Measurements from ENCODE around the gene ABCA7. TPM values are rescaled to one million over a fixed set of nuclear protein-coding genes. Genes with fewer than 3 reads are reported as not detected.

Gene ABCA7
- total and polyA plus RNA-seq, 2 donors, result 23.4 to 315 TPM

- Histone ChIP-seq H3K27ac (ENCODE audit: low read depth in 1 of 2, low read length in 1 of 2) (no peak overlapping the region), H3K36me3 (ENCODE audit: control insufficient read depth in 2 of 2, insufficient read depth in 2 of 2, low read length in 1 of 2) (peaks cover 25 to 35% of the 10 kb centered on the region in 2 donors), H3K9me3 (ENCODE audit: control insufficient read depth in 2 of 2, insufficient read depth in 1 of 2, low read length in 1 of 2) (peaks cover 0 to 15% of the 10 kb centered on the region in 2 donors), H3K4me1 (ENCODE audit: control insufficient read depth in 2 of 2, insufficient read depth in 2 of 2, low read length in 2 of 2) (peaks cover 4 to 9% of the 10 kb centered on the region in 2 donors), H3K27me3 (ENCODE audit: control insufficient read depth in 2 of 2, insufficient read depth in 1 of 2, low read length in 1 of 2) (peaks cover 23 to 42% of the 10 kb centered on the region in 2 donors), H3K4me3 (ENCODE audit: low read length in 2 of 2) (no peak overlapping the region)
- WGBS, result 96% methylated on average over 43 of the region's 43 CpGs
- no peak for DNase-seq (ENCODE audit: low read depth in 6 of 9, low spot score in 9 of 9)
Measured at GRCh38 chr19:993831-994393, 46.0 kb upstream of the ABCA7 start.

- H3K36me3 ChIP-seq (ENCODE audit: control insufficient read depth in 2 of 2, insufficient read depth in 2 of 2, low read length in 1 of 2), result peaks cover 21 to 34% of the 10 kb centered on the region in 2 donors
- H3K4me3 ChIP-seq (ENCODE audit: low read length in 2 of 2), result no peak overlapping the region
- H3K9me3 ChIP-seq (ENCODE audit: control insufficient read depth in 2 of 2, insufficient read depth in 1 of 2, low read length in 1 of 2), result peaks cover 0 to 15% of the 10 kb centered on the region in 2 donors
- WGBS, result 98% methylated on average over 18 of the region's 18 CpGs
- peaks cover 4 to 9% of the 10 kb centered on the region in 2 donors for H3K4me1 ChIP-seq (ENCODE audit: control insufficient read depth in 2 of 2, insufficient read depth in 2 of 2, low read length in 2 of 2)
- H3K27me3 ChIP-seq (ENCODE audit: control insufficient read depth in 2 of 2, insufficient read depth in 1 of 2, low read length in 1 of 2), result peaks cover 29 to 48% of the 10 kb centered on the region in 2 donors
- no peak for DNase-seq (ENCODE audit: low read depth in 6 of 9, low spot score in 9 of 9)
- H3K27ac ChIP-seq (ENCODE audit: low read depth in 1 of 2, low read length in 1 of 2), result no peak overlapping the region
Measured at GRCh38 chr19:994516-994915, 45.4 kb upstream of the ABCA7 start.

- no peak for DNase-seq (ENCODE audit: low read depth in 6 of 9, low spot score in 9 of 9)
- Histone ChIP-seq H3K4me1 (ENCODE audit: control insufficient read depth in 2 of 2, insufficient read depth in 2 of 2, low read length in 2 of 2) (peaks cover 6 to 9% of the 10 kb centered on the region in 2 donors), H3K27ac (ENCODE audit: low read depth in 1 of 2, low read length in 1 of 2) (no peak overlapping the region), H3K9me3 (ENCODE audit: control insufficient read depth in 2 of 2, insufficient read depth in 1 of 2, low read length in 1 of 2) (peaks cover 0 to 15% of the 10 kb centered on the region in 2 donors), H3K36me3 (ENCODE audit: control insufficient read depth in 2 of 2, insufficient read depth in 2 of 2, low read length in 1 of 2) (peaks cover 15 to 27% of the 10 kb centered on the region in 2 donors), H3K4me3 (ENCODE audit: low read length in 2 of 2) (no peak overlapping the region), H3K27me3 (ENCODE audit: control insufficient read depth in 2 of 2, insufficient read depth in 1 of 2, low read length in 1 of 2) (peaks cover 35 to 55% of the 10 kb centered on the region in 2 donors)
- WGBS, result 94% methylated on average over 26 of the region's 26 CpGs
Measured at GRCh38 chr19:995051-995827, 44.7 kb upstream of the ABCA7 start.

- WGBS, result 25% methylated on average over 64 of the region's 64 CpGs
- peaks cover 44 to 63% of the 10 kb centered on the region in 2 donors for H3K27me3 ChIP-seq (ENCODE audit: control insufficient read depth in 2 of 2, insufficient read depth in 1 of 2, low read length in 1 of 2)
Measured at GRCh38 chr19:996051-996838, 43.7 kb upstream of the ABCA7 start.

GRCh38 chr19:998064-998463 is 41.8 kb upstream of the ABCA7 start:
- DNase-seq (ENCODE audit: low read depth in 6 of 9, low spot score in 9 of 9), result no peak
- Histone ChIP-seq H3K9me3 (ENCODE audit: control insufficient read depth in 2 of 2, insufficient read depth in 1 of 2, low read length in 1 of 2) (peaks cover 0 to 18% of the 10 kb centered on the region in 2 donors), H3K27ac (ENCODE audit: low read depth in 1 of 2, low read length in 1 of 2) (no peak overlapping the region), H3K4me1 (ENCODE audit: control insufficient read depth in 2 of 2, insufficient read depth in 2 of 2, low read length in 2 of 2) (peaks cover 8 to 14% of the 10 kb centered on the region in 2 donors), H3K27me3 (ENCODE audit: control insufficient read depth in 2 of 2, insufficient read depth in 1 of 2, low read length in 1 of 2) (peaks cover 53 to 81% of the 10 kb centered on the region in 2 donors), H3K36me3 (ENCODE audit: control insufficient read depth in 2 of 2, insufficient read depth in 2 of 2, low read length in 1 of 2) (peaks cover 0 to 10% of the 10 kb centered on the region in 2 donors), H3K4me3 (ENCODE audit: low read length in 2 of 2) (no peak overlapping the region)
- 64% methylated on average over 6 of the region's 6 CpGs for WGBS

More at GRCh38 chr19:996051-996838, 43.7 kb upstream of the ABCA7 start:
- peak overlapping the region in 1 of 2 donors; percentile 22 for H3K4me3 ChIP-seq (ENCODE audit: low read length in 2 of 2)
- H3K36me3 ChIP-seq (ENCODE audit: control insufficient read depth in 2 of 2, insufficient read depth in 2 of 2, low read length in 1 of 2), result peaks cover 7 to 19% of the 10 kb centered on the region in 2 donors
- no peak overlapping the region for H3K27ac ChIP-seq (ENCODE audit: low read depth in 1 of 2, low read length in 1 of 2)
- peaks cover 0 to 14% of the 10 kb centered on the region in 2 donors for H3K9me3 ChIP-seq (ENCODE audit: control insufficient read depth in 2 of 2, insufficient read depth in 1 of 2, low read length in 1 of 2)
- peak in 5 of 9 donors; percentile 36 to 74 (median 41) for DNase-seq (ENCODE audit: low read depth in 6 of 9, low spot score in 9 of 9)
- H3K4me1 ChIP-seq (ENCODE audit: control insufficient read depth in 2 of 2, insufficient read depth in 2 of 2, low read length in 2 of 2), result peaks cover 8 to 14% of the 10 kb centered on the region in 2 donors

GRCh38 chr19:999379-999719 is 40.6 kb upstream of the ABCA7 start:
- peaks cover 0 to 18% of the 10 kb centered on the region in 2 donors for H3K9me3 ChIP-seq (ENCODE audit: control insufficient read depth in 2 of 2, insufficient read depth in 1 of 2, low read length in 1 of 2)
- no peak overlapping the region for H3K4me3 ChIP-seq (ENCODE audit: low read length in 2 of 2)
- DNase-seq (ENCODE audit: low read depth in 6 of 9, low spot score in 9 of 9), result no peak
- H3K36me3 ChIP-seq (ENCODE audit: control insufficient read depth in 2 of 2, insufficient read depth in 2 of 2, low read length in 1 of 2), result peaks cover 0 to 3% of the 10 kb centered on the region in 2 donors
- no peak overlapping the region for H3K27ac ChIP-seq (ENCODE audit: low read depth in 1 of 2, low read length in 1 of 2)
- H3K4me1 ChIP-seq (ENCODE audit: control insufficient read depth in 2 of 2, insufficient read depth in 2 of 2, low read length in 2 of 2), result peaks cover 8 to 14% of the 10 kb centered on the region in 2 donors
- H3K27me3 ChIP-seq (ENCODE audit: control insufficient read depth in 2 of 2, insufficient read depth in 1 of 2, low read length in 1 of 2), result peaks cover 55 to 82% of the 10 kb centered on the region in 2 donors
- whole genome bisulfite sequencing, result 75% methylated on average over 3 of the region's 3 CpGs

GRCh38 chr19:1000095-1000494 is 39.8 kb upstream of the ABCA7 start, which contains the start of gene GRIN3B:
GRIN3B (plus strand) TSS chr19:1000419; CDS start chr19:1000438, 19 bp downstream.
- peak within 1 kb of the TSS in 1 of 2 donors; percentile 4 for H3K4me3 ChIP-seq (ENCODE audit: low read length in 2 of 2)
- peaks cover 55 to 79% of the 10 kb centered on the region in 2 donors for H3K27me3 ChIP-seq (ENCODE audit: control insufficient read depth in 2 of 2, insufficient read depth in 1 of 2, low read length in 1 of 2)
- WGBS, result 2% methylated on average over 43 of the region's 43 CpGs
- no peak within 1 kb of the TSS for H3K27ac ChIP-seq (ENCODE audit: low read depth in 1 of 2, low read length in 1 of 2)
- peaks cover 8 to 14% of the 10 kb centered on the region in 2 donors for H3K4me1 ChIP-seq (ENCODE audit: control insufficient read depth in 2 of 2, insufficient read depth in 2 of 2, low read length in 2 of 2)
- H3K36me3 ChIP-seq (ENCODE audit: control insufficient read depth in 2 of 2, insufficient read depth in 2 of 2, low read length in 1 of 2), result no peaks in the 10 kb centered on the region
- peaks cover 0 to 18% of the 10 kb centered on the region in 2 donors for H3K9me3 ChIP-seq (ENCODE audit: control insufficient read depth in 2 of 2, insufficient read depth in 1 of 2, low read length in 1 of 2)
- peak in 3 of 9 donors; percentile 15 to 57 (median 37) for DNase-seq (ENCODE audit: low read depth in 6 of 9, low spot score in 9 of 9)

GRCh38 chr19:1000591-1001537 is 39.0 kb upstream of the ABCA7 start:
- peaks cover 54 to 71% of the 10 kb centered on the region in 2 donors for H3K27me3 ChIP-seq (ENCODE audit: control insufficient read depth in 2 of 2, insufficient read depth in 1 of 2, low read length in 1 of 2)
- peak overlapping the region in 1 of 2 donors; percentile 4 for H3K4me3 ChIP-seq (ENCODE audit: low read length in 2 of 2)
- 3% methylated on average over 73 of the region's 73 CpGs for whole genome bisulfite sequencing
- H3K27ac ChIP-seq (ENCODE audit: low read depth in 1 of 2, low read length in 1 of 2), result no peak overlapping the region
- peaks cover 0 to 13% of the 10 kb centered on the region in 2 donors for H3K9me3 ChIP-seq (ENCODE audit: control insufficient read depth in 2 of 2, insufficient read depth in 1 of 2, low read length in 1 of 2)
- peaks cover 8 to 13% of the 10 kb centered on the region in 2 donors for H3K4me1 ChIP-seq (ENCODE audit: control insufficient read depth in 2 of 2, insufficient read depth in 2 of 2, low read length in 2 of 2)
- H3K36me3 ChIP-seq (ENCODE audit: control insufficient read depth in 2 of 2, insufficient read depth in 2 of 2, low read length in 1 of 2), result no peaks in the 10 kb centered on the region
- no peak for DNase-seq (ENCODE audit: low read depth in 6 of 9, low spot score in 9 of 9)
